ENCODE measurements around the gene DCTN5. TPM values are rescaled to one million over a fixed set of nuclear protein-coding genes. Genes with fewer than 3 reads are reported as not detected.

The DCTN5 gene
- total and polyA plus RNA-seq, 2 donors (not counting 3 experiments of a cell fraction or from before 2014, with no cell fraction given), result 51.6 to 80.8 TPM

DNA sequence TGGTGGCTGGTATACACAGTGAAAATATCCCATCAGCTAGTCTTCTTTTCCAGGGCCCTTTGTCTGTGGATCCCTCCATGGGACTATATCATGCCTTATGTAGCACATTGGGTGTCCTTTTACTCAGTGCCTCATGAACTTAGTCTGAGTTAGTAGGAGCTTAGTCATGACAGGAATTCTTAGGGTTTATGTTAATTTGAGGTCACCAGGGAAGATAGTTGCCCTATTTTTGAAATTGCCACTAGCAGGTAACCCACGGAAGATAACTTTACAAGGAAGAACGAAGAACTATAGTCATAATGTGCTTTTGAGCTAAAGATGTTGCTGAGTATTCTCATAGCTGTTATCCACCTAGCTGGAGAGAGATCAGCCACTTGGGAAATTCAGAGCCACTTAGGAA, 22.7 kb downstream of the DCTN5 start:
- no peak for TF ChIP-seq EZH2 (IDR thresholded peaks at IDR 0.05; ENCODE audit: borderline replicate concordance, low read depth, low read length, severe bottlenecking)
- no peak for TF ChIP-seq POLR2AphosphoS5 (IDR thresholded peaks at IDR 0.05; ENCODE audit: insufficient read depth, low read depth, low read length)
- TF ChIP-seq GATA2 (IDR thresholded peaks at IDR 0.05; ENCODE audit: insufficient read depth, insufficient read length, low read depth, low read length), result no peak
- no peaks in the 10 kb centered on the region for H4K20me1 ChIP-seq (replicated peaks; ENCODE audit: control insufficient read depth, extremely low read depth, insufficient read depth, low read length)
- POLR2A ChIA-PET, result no interaction called here
- H3K27me3 ChIP-seq (ENCODE audit: control insufficient read depth in 2 of 2, insufficient read depth in 2 of 2, low read length in 2 of 2), result no peaks in the 10 kb centered on the region
- H3K9me3 ChIP-seq (replicated peaks; ENCODE audit: control insufficient read depth, insufficient read depth, low read length), result no peaks in the 10 kb centered on the region
- H3K36me3 ChIP-seq (ENCODE audit: control insufficient read depth in 2 of 2, extremely low read depth in 1 of 2, insufficient read depth in 2 of 2, low read length in 2 of 2), result peaks cover 35 to 44% of the 10 kb centered on the region in 2 experiments
- CTCF ChIA-PET, result interaction anchor here (1.3 to 1.7 kb wide), 2 partner anchors 9 to 14 kb away, joined by 3 to 7 read pairs; partner anchors contain the start of gene PLK1
- no peak overlapping the region for H2AFZ ChIP-seq (ENCODE audit: low read depth, low read length)
- H3K4me3 ChIP-seq (replicated peaks in 1 of 3; ENCODE audit: insufficient read depth in 1 of 3, low read depth in 1 of 3, low read length in 3 of 3), result no peak overlapping the region
- dilution Hi-C loops (cut with MboI; ENCODE audit: extremely low pct_ligation_motif_present, low sequenced_read_pairs) (no loop called here), intact Hi-C loops (cut with micrococcal nuclease) (no loop called here)
- BruUV-seq (replicated peaks), result no TSS peak
- no peak overlapping the region for H3K4me2 ChIP-seq (ENCODE audit: insufficient read depth, low read length)
- no peak overlapping the region for H3K27ac ChIP-seq (ENCODE audit: insufficient read depth, low read depth, low read length)
- no peak overlapping the region for H3K9ac ChIP-seq (replicated peaks; ENCODE audit: extremely low read depth, insufficient read depth, low read length)
- peaks cover 2% of the 10 kb centered on the region for H3K79me2 ChIP-seq (ENCODE audit: control insufficient read depth, insufficient read depth, low read length)
- peaks cover 5% of the 10 kb centered on the region for H3K4me1 ChIP-seq (ENCODE audit: control insufficient read depth, extremely low read depth, insufficient read depth, low read length)
- no peak for FAIRE-seq
- H3K9me1 ChIP-seq (replicated peaks; ENCODE audit: control insufficient read depth, extremely low read depth, insufficient read depth, low read length), result no peaks in the 10 kb centered on the region
- DNase-seq (ENCODE audit: low read depth, low spot score), result no peak

DNA sequence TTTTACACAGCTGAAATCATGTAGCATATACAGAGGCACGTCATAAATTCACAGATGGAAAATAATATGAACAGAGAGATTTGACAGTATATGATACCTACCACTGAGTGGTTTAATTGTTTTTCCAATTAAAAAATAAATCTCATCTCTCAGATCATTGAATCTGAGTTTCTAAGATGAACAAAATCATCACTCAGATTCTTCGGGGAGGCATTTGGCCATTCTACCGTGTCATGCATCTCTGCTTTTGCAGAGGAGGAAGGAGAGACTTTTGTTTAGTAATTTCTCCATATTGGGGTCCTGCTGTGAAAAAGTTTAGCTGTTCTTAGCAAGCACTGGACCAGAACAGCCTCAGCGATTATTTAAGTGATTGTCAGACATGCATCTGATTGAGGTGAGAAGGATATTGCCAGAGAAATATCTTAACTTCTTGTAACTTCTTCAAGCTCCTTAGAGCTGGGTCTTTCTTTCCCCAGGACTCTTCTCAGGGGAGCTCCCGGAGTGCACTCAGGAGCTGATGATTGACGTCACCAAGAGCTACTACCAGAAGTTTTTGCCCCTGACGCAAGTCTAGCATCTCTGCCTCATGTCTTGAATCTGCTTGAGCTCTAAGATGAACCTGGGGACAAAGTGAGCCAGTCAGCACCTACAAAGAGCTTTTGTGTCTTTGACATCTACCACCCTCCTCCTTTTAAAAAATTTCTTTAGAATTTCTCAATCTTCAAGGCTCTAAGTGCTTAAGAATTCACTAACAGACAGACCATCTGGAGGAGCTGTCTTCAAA, 25.5 kb downstream of the DCTN5 start:
- no peak overlapping the region for H3K4me2 ChIP-seq (ENCODE audit: insufficient read depth, low read length)
- no peak overlapping the region for H3K4me3 ChIP-seq (replicated peaks in 1 of 3; ENCODE audit: insufficient read depth in 1 of 3, low read depth in 1 of 3, low read length in 3 of 3)
- no peak for DNase-seq (ENCODE audit: low read depth, low spot score)
- ChIA-PET CTCF (no interaction called here), POLR2A (no interaction called here)
- no peak for FAIRE-seq
- H3K9me3 ChIP-seq (replicated peaks; ENCODE audit: control insufficient read depth, insufficient read depth, low read length), result no peaks in the 10 kb centered on the region
- no peak overlapping the region for H3K27ac ChIP-seq (ENCODE audit: insufficient read depth, low read depth, low read length)
- no peaks in the 10 kb centered on the region for H3K9me1 ChIP-seq (replicated peaks; ENCODE audit: control insufficient read depth, extremely low read depth, insufficient read depth, low read length)
- H3K9ac ChIP-seq (replicated peaks; ENCODE audit: extremely low read depth, insufficient read depth, low read length), result no peak overlapping the region
- H4K20me1 ChIP-seq (replicated peaks; ENCODE audit: control insufficient read depth, extremely low read depth, insufficient read depth, low read length), result no peaks in the 10 kb centered on the region
- no peak overlapping the region for H2AFZ ChIP-seq (ENCODE audit: low read depth, low read length)
- dilution Hi-C loops (cut with MboI; ENCODE audit: extremely low pct_ligation_motif_present, low sequenced_read_pairs) (no loop called here), intact Hi-C loops (cut with micrococcal nuclease) (no loop called here)
- peaks cover 34 to 46% of the 10 kb centered on the region in 2 experiments for H3K36me3 ChIP-seq (ENCODE audit: control insufficient read depth in 2 of 2, extremely low read depth in 1 of 2, insufficient read depth in 2 of 2, low read length in 2 of 2)
- H3K27me3 ChIP-seq (ENCODE audit: control insufficient read depth in 2 of 2, insufficient read depth in 2 of 2, low read length in 2 of 2), result no peaks in the 10 kb centered on the region
- H3K79me2 ChIP-seq (ENCODE audit: control insufficient read depth, insufficient read depth, low read length), result peaks cover 4% of the 10 kb centered on the region
- peaks cover 20% of the 10 kb centered on the region for H3K4me1 ChIP-seq (ENCODE audit: control insufficient read depth, extremely low read depth, insufficient read depth, low read length)
- no peak for TF ChIP-seq GATA2 (IDR thresholded peaks at IDR 0.05; ENCODE audit: insufficient read depth, insufficient read length, low read depth, low read length)
- no peak for TF ChIP-seq POLR2AphosphoS5 (IDR thresholded peaks at IDR 0.05; ENCODE audit: insufficient read depth, low read depth, low read length)
- TF ChIP-seq POLR2A (IDR thresholded peaks at IDR 0.05; ENCODE audit: low read depth, low read length), result no peak
- TF ChIP-seq MYC (IDR thresholded peaks at IDR 0.05; ENCODE audit: low read depth, low read length), result no peak
- TF ChIP-seq EZH2 (IDR thresholded peaks at IDR 0.05; ENCODE audit: borderline replicate concordance, low read depth, low read length, severe bottlenecking), result no peak
- TF ChIP-seq, protein P1, sequence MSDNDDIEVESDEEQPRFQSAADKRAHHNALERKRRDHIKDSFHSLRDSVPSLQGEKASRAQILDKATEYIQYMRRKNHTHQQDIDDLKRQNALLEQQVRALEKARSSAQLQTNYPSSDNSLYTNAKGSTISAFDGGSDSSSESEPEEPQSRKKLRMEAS (IDR thresholded peaks at IDR 0.05; ENCODE audit: insufficient read depth, insufficient read length), result no peak
- TF ChIP-seq FOS (IDR thresholded peaks at IDR 0.05; ENCODE audit: borderline replicate concordance, insufficient read depth, low read length), result no peak
- TF ChIP-seq JUN (IDR thresholded peaks at IDR 0.05; ENCODE audit: borderline replicate concordance, insufficient read depth, insufficient read length, low read depth), result no peak
- TF ChIP-seq, protein P2, sequence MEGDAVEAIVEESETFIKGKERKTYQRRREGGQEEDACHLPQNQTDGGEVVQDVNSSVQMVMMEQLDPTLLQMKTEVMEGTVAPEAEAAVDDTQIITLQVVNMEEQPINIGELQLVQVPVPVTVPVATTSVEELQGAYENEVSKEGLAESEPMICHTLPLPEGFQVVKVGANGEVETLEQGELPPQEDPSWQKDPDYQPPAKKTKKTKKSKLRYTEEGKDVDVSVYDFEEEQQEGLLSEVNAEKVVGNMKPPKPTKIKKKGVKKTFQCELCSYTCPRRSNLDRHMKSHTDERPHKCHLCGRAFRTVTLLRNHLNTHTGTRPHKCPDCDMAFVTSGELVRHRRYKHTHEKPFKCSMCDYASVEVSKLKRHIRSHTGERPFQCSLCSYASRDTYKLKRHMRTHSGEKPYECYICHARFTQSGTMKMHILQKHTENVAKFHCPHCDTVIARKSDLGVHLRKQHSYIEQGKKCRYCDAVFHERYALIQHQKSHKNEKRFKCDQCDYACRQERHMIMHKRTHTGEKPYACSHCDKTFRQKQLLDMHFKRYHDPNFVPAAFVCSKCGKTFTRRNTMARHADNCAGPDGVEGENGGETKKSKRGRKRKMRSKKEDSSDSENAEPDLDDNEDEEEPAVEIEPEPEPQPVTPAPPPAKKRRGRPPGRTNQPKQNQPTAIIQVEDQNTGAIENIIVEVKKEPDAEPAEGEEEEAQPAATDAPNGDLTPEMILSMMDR (IDR thresholded peaks at IDR 0.05; ENCODE audit: extremely low read depth in 1 of 2, insufficient read depth in 1 of 2, low read depth in 1 of 2, low read length in 2 of 2), result no peak
- no TSS peak for BruUV-seq (replicated peaks)
